HG03025 (cell line): ENCODE measurements around the gene CDC42BPB.

Source experiments
- ATAC-seq: cut with Tn5 transposase; IDR thresholded peaks from one replicate; pipeline ENCODE4 v1.9.1; 2021; ENCODE audit warnings: mild to moderate bottlenecking, moderate library complexity; ENCODE audit not compliant: unreplicated experiment, low FRiP score

CDC42BPB gene

GRCh38 chr14:103057372-103058163 is at the start of gene CDC42BPB:
TSS of gene CDC42BPB (minus strand) at chr14:103057549. CDS start at chr14:103057173, 376 bp downstream.
- ATAC-seq, result peak; percentile 75

- no peak for ATAC-seq
Measured at GRCh38 chr14:103105580-103106150, 48.3 kb upstream of the CDC42BPB start.

- no peak for ATAC-seq
Measured at GRCh38 chr14:103104654-103105452, 47.5 kb upstream of the CDC42BPB start.

- ATAC-seq, result no peak
Measured at GRCh38 chr14:103104389-103104653, 47.0 kb upstream of the CDC42BPB start.

- no peak for ATAC-seq
Measured at GRCh38 chr14:103103461-103104388, 46.4 kb upstream of the CDC42BPB start.

- ATAC-seq, result no peak
Measured at GRCh38 chr14:103102689-103103260, 45.4 kb upstream of the CDC42BPB start.

- ATAC-seq, result no peak
Measured at GRCh38 chr14:103101963-103102688, 44.8 kb upstream of the CDC42BPB start.

- no peak for ATAC-seq
Measured at GRCh38 chr14:103101257-103101962, 44.1 kb upstream of the CDC42BPB start.

GRCh38 chr14:103100281-103101121 is 43.2 kb upstream of the CDC42BPB start:
- ATAC-seq, result no peak

- no peak for ATAC-seq
Measured at GRCh38 chr14:103099733-103100280, 42.5 kb upstream of the CDC42BPB start.

- no peak for ATAC-seq
Measured at GRCh38 chr14:103099081-103099732, 41.9 kb upstream of the CDC42BPB start.

GRCh38 chr14:103097994-103098957 is 40.9 kb upstream of the CDC42BPB start:
- ATAC-seq, result no peak

GRCh38 chr14:103097244-103097993 is 40.1 kb upstream of the CDC42BPB start:
- no peak for ATAC-seq

- ATAC-seq, result no peak
Measured at GRCh38 chr14:103096387-103096786, 39.0 kb upstream of the CDC42BPB start.

GRCh38 chr14:103095210-103095778 is 37.9 kb upstream of the CDC42BPB start:
- no peak for ATAC-seq
